ENCODE results near the gene SDHD. TPM values are rescaled to one million over a fixed set of nuclear protein-coding genes. Genes with fewer than 3 reads are reported as not detected.

Gene SDHD
- total and polyA plus RNA-seq, 9 of the 15 experiments (the other 6 are each of a cell fraction or from before 2014, with no cell fraction given): 150 to 1,225 (median 215) TPM

GRCh38 chr11:112086422-112087191 is at the start of gene SDHD, which contains the start of gene TIMM8B (continued):
- TF ChIP-seq, protein P1, sequence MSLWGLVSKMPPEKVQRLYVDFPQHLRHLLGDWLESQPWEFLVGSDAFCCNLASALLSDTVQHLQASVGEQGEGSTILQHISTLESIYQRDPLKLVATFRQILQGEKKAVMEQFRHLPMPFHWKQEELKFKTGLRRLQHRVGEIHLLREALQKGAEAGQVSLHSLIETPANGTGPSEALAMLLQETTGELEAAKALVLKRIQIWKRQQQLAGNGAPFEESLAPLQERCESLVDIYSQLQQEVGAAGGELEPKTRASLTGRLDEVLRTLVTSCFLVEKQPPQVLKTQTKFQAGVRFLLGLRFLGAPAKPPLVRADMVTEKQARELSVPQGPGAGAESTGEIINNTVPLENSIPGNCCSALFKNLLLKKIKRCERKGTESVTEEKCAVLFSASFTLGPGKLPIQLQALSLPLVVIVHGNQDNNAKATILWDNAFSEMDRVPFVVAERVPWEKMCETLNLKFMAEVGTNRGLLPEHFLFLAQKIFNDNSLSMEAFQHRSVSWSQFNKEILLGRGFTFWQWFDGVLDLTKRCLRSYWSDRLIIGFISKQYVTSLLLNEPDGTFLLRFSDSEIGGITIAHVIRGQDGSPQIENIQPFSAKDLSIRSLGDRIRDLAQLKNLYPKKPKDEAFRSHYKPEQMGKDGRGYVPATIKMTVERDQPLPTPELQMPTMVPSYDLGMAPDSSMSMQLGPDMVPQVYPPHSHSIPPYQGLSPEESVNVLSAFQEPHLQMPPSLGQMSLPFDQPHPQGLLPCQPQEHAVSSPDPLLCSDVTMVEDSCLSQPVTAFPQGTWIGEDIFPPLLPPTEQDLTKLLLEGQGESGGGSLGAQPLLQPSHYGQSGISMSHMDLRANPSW (CRISPR knock-in tag; IDR thresholded peaks at IDR 0.05): no peak
- no peak for TF ChIP-seq ZNF239 (CRISPR knock-in tag; IDR thresholded peaks at IDR 0.05)
- TF ChIP-seq MEF2A (IDR thresholded peaks at IDR 0.05; ENCODE audit: control insufficient read depth, low read depth, low read length): no peak
- TF ChIP-seq CREB3 (tag; conservative IDR thresholded peaks at IDR 0.05; ENCODE audit: low read depth): no peak
- TF ChIP-seq ARID1B (IDR thresholded peaks at IDR 0.05): no peak
- no peak for TF ChIP-seq MBD1 (CRISPR knock-in tag; IDR thresholded peaks at IDR 0.05)
- TF ChIP-seq ZKSCAN1 (IDR thresholded peaks at IDR 0.05; ENCODE audit: low read depth, low read length): peak; percentile 68; the same call in 1 of the 2 replicates
- TF ChIP-seq, protein P2, sequence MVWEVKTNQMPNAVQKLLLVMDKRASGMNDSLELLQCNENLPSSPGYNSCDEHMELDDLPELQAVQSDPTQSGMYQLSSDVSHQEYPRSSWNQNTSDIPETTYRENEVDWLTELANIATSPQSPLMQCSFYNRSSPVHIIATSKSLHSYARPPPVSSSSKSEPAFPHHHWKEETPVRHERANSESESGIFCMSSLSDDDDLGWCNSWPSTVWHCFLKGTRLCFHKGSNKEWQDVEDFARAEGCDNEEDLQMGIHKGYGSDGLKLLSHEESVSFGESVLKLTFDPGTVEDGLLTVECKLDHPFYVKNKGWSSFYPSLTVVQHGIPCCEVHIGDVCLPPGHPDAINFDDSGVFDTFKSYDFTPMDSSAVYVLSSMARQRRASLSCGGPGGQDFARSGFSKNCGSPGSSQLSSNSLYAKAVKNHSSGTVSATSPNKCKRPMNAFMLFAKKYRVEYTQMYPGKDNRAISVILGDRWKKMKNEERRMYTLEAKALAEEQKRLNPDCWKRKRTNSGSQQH (CRISPR knock-in tag; IDR thresholded peaks at IDR 0.05): no peak
- TF ChIP-seq GMEB1 (CRISPR knock-in tag; IDR thresholded peaks at IDR 0.05): peak; percentile 3; the same call in 1 of the 2 replicates
- peak; percentile 27; the same call in 1 of the 2 replicates for TF ChIP-seq NBN (IDR thresholded peaks at IDR 0.05; ENCODE audit: low read depth)
- 0 out of 2 replicates have a peak, but pooled peaks have one; percentile 10 for TF ChIP-seq MEF2D (tag; conservative IDR thresholded peaks at IDR 0.05; ENCODE audit: low read depth)
- TF ChIP-seq, protein P3, sequence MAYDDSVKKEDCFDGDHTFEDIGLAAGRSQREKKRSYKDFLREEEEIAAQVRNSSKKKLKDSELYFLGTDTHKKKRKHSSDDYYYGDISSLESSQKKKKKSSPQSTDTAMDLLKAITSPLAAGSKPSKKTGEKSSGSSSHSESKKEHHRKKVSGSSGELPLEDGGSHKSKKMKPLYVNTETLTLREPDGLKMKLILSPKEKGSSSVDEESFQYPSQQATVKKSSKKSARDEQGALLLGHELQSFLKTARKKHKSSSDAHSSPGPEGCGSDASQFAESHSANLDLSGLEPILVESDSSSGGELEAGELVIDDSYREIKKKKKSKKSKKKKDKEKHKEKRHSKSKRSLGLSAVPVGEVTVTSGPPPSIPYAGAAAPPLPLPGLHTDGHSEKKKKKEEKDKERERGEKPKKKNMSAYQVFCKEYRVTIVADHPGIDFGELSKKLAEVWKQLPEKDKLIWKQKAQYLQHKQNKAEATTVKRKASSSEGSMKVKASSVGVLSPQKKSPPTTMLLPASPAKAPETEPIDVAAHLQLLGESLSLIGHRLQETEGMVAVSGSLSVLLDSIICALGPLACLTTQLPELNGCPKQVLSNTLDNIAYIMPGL (CRISPR knock-in tag; IDR thresholded peaks at IDR 0.05): peak; percentile 76; the same call in 1 of the 2 replicates
- TF ChIP-seq PHTF2 (CRISPR knock-in tag; IDR thresholded peaks at IDR 0.05): no peak
- no peak for TF ChIP-seq TBL1XR1 (IDR thresholded peaks at IDR 0.05; ENCODE audit: low read length in 2 of 2)
- peak; percentile 6; the same call in 1 of the 2 replicates for TF ChIP-seq EP300 (IDR thresholded peaks at IDR 0.05; ENCODE audit: low read length)

Measured in K562 (cell line).